IPS-18a (cell line): ENCODE data around the gene SUSD4.
"Not testable (repeated sequence)": the region's sequence is repeated elsewhere in the genome, so short reads cannot be mapped to it uniquely, and the experiment has no call there.

ENCODE experiments used
- H3K27ac ChIP-seq: one replicate; pipeline ENCODE4 v1.5.1; 2013; ENCODE audit warnings: low read length
- H3K27me3 ChIP-seq: one replicate; pipeline ENCODE4 v1.6.1; 2013; ENCODE audit warnings: mild to moderate bottlenecking, low read length; ENCODE audit not compliant: control insufficient read depth, insufficient read depth
- H3K36me3 ChIP-seq: one replicate; pipeline ENCODE4 v1.6.1; 2013; ENCODE audit warnings: low read depth, low read length; ENCODE audit not compliant: control insufficient read depth
- H3K4me1 ChIP-seq: one replicate; pipeline ENCODE4 v1.6.1; 2013; ENCODE audit warnings: low read depth, low read length; ENCODE audit not compliant: control insufficient read depth
- H3K4me3 ChIP-seq: one replicate; pipeline ENCODE4 v1.5.1; 2013; ENCODE audit warnings: low read length
- H3K9ac ChIP-seq: one replicate; pipeline ENCODE4 v1.6.1; 2013; ENCODE audit warnings: mild to moderate bottlenecking, low read length, moderate library complexity
- H3K9me3 ChIP-seq: one replicate; pipeline ENCODE4 v1.6.1; 2013; ENCODE audit warnings: low read depth, low read length; ENCODE audit not compliant: control insufficient read depth

Gene SUSD4

GRCh38 chr1:223278311-223278710, 85.7 kb downstream of the SUSD4 start:
- not testable (repeated sequence) for H3K4me1 ChIP-seq, H3K27ac ChIP-seq, H3K4me3 ChIP-seq, H3K9ac ChIP-seq, H3K36me3 ChIP-seq, H3K9me3 ChIP-seq, H3K27me3 ChIP-seq

GRCh38 chr1:223276029-223276428, 87.9 kb downstream of the SUSD4 start:
- H3K4me1 ChIP-seq = no peaks in the 10 kb centered on the region
- no peaks in the 10 kb centered on the region for H3K9me3 ChIP-seq
- H3K9ac ChIP-seq = no peak overlapping the region
- no peak overlapping the region for H3K27ac ChIP-seq
- H3K36me3 ChIP-seq = no peaks in the 10 kb centered on the region
- no peak overlapping the region for H3K4me3 ChIP-seq
- H3K27me3 ChIP-seq = no peaks in the 10 kb centered on the region

- Histone ChIP-seq H3K4me1 (no peaks in the 10 kb centered on the region), H3K27ac (no peak overlapping the region), H3K27me3 (no peaks in the 10 kb centered on the region), H3K9me3 (no peaks in the 10 kb centered on the region), H3K9ac (no peak overlapping the region), H3K4me3 (no peak overlapping the region), H3K36me3 (no peaks in the 10 kb centered on the region)
Measured at GRCh38 chr1:223273511-223273910, 90.5 kb downstream of the SUSD4 start.

GRCh38 chr1:223271085-223271781, 92.7 kb downstream of the SUSD4 start:
- Histone ChIP-seq H3K36me3 (no peaks in the 10 kb centered on the region), H3K27ac (no peak overlapping the region), H3K27me3 (no peaks in the 10 kb centered on the region)

GRCh38 chr1:223270155-223270554, 93.8 kb downstream of the SUSD4 start:
- Histone ChIP-seq H3K4me3 (no peak overlapping the region), H3K9me3 (no peaks in the 10 kb centered on the region), H3K36me3 (no peaks in the 10 kb centered on the region), H3K4me1 (no peaks in the 10 kb centered on the region), H3K9ac (no peak overlapping the region), H3K27ac (no peak overlapping the region), H3K27me3 (no peaks in the 10 kb centered on the region)

More at GRCh38 chr1:223271085-223271781, 92.7 kb downstream of the SUSD4 start:
- H3K4me3 ChIP-seq = no peak overlapping the region
- H3K4me1 ChIP-seq = no peaks in the 10 kb centered on the region
- H3K9me3 ChIP-seq = no peaks in the 10 kb centered on the region
- no peak overlapping the region for H3K9ac ChIP-seq

GRCh38 chr1:223269006-223269405, 95.0 kb downstream of the SUSD4 start:
- Histone ChIP-seq H3K4me3 (no peak overlapping the region), H3K36me3 (no peaks in the 10 kb centered on the region), H3K4me1 (no peaks in the 10 kb centered on the region), H3K9me3 (no peaks in the 10 kb centered on the region), H3K27me3 (no peaks in the 10 kb centered on the region), H3K27ac (no peak overlapping the region), H3K9ac (no peak overlapping the region)

- no peaks in the 10 kb centered on the region for H3K9me3 ChIP-seq
- H3K27ac ChIP-seq = no peak overlapping the region
- H3K36me3 ChIP-seq = no peaks in the 10 kb centered on the region
- no peaks in the 10 kb centered on the region for H3K4me1 ChIP-seq
- H3K4me3 ChIP-seq = no peak overlapping the region
- H3K9ac ChIP-seq = no peak overlapping the region
- no peaks in the 10 kb centered on the region for H3K27me3 ChIP-seq
Measured at GRCh38 chr1:223266632-223267172, 97.3 kb downstream of the SUSD4 start.

GRCh38 chr1:223264983-223265908, 98.7 kb downstream of the SUSD4 start:
- Histone ChIP-seq H3K27me3 (no peaks in the 10 kb centered on the region), H3K4me1 (no peaks in the 10 kb centered on the region), H3K36me3 (no peaks in the 10 kb centered on the region), H3K27ac (no peak overlapping the region), H3K9ac (no peak overlapping the region), H3K4me3 (no peak overlapping the region), H3K9me3 (no peaks in the 10 kb centered on the region)

- H3K36me3 ChIP-seq = no peaks in the 10 kb centered on the region
- H3K4me1 ChIP-seq = no peaks in the 10 kb centered on the region
- H3K27ac ChIP-seq = no peak overlapping the region
- no peak overlapping the region for H3K4me3 ChIP-seq
- H3K27me3 ChIP-seq = no peaks in the 10 kb centered on the region
- H3K9ac ChIP-seq = no peak overlapping the region
- H3K9me3 ChIP-seq = no peaks in the 10 kb centered on the region
Measured at GRCh38 chr1:223264529-223264928, 99.4 kb downstream of the SUSD4 start.

GRCh38 chr1:223261914-223262313, 102.1 kb downstream of the SUSD4 start:
- H3K36me3 ChIP-seq = no peaks in the 10 kb centered on the region
- no peaks in the 10 kb centered on the region for H3K27me3 ChIP-seq
- H3K27ac ChIP-seq = no peak overlapping the region
- no peak overlapping the region for H3K4me3 ChIP-seq
- no peaks in the 10 kb centered on the region for H3K4me1 ChIP-seq
- H3K9me3 ChIP-seq = no peaks in the 10 kb centered on the region
- H3K9ac ChIP-seq = no peak overlapping the region

- no peak overlapping the region for H3K9ac ChIP-seq
- no peak overlapping the region for H3K27ac ChIP-seq
- H3K36me3 ChIP-seq = no peaks in the 10 kb centered on the region
- no peaks in the 10 kb centered on the region for H3K27me3 ChIP-seq
- H3K4me3 ChIP-seq = no peak overlapping the region
- H3K9me3 ChIP-seq = no peaks in the 10 kb centered on the region
- peaks cover 7% of the 10 kb centered on the region for H3K4me1 ChIP-seq
Measured at GRCh38 chr1:223260712-223261111, 103.3 kb downstream of the SUSD4 start.
